HK-2 (cell line): Measurements from ENCODE around the gene TMEM60.
"Not testable (repeated sequence)": the region's sequence is repeated elsewhere in the genome, so short reads cannot be mapped to it uniquely, and the experiment has no call there.

ENCODE experiments used
- DNase-seq: peaks from one replicate; pipeline ENCODE4 v3.0.0-alpha.2; 2018; ENCODE audit not compliant: unreplicated experiment

Gene TMEM60

DNA sequence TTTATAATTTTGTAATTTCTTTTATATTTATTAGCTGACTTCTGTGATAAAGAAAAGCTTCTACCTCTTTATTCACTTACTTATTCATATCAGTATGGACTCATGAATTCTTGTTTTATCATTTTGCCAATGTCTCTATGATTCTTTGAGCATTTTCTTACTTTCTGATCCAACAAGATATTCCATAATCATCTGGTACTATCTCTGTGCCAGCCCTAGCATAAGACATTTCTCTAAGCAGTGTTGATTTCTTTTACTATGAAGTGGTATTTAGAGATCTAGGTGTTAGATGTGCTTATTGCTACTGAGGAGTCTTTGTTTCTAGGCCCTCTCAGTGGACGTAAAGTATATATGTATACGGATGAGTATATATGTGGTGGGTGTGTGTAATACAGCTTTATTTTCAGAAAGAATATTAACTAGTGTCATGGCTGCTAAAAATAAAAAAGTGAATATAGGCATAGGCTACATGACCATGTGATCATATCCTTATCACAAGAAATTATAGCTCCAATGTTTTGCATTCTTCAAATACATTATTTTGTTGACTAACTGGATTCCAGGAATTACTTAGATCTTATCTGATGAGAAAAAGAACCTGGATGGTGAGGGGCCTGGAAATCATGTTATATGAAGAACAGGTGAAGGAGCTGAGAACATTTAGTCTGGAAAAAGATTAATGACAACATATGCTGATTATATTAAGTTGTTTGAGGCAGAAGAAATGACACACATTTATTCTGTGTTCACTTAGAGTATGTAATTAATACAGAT lies 13.5 kb upstream of the TMEM60 start:
- no peak for DNase-seq

DNA sequence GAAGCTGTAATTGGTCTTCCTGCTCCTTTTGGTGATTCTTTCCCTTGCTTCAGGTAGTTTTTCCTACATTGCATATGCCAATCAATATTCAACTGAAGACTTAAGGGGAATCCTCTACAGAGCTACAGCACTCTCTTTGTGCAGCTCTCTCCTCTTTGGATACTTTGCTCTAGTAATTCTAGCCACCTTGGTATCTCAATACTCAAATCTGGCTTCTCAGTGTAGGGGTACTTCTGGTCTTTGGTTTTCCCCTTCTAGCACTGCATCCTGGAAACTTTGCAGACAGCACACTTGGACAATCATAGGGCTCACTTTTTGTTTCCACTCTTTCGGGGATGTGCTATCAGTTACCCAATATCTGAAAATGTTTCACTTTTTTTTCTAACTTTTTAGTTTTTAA lies 10.3 kb upstream of the TMEM60 start:
- DNase-seq, result no peak

GRCh38 chr7:77806425-77806824 lies 8.2 kb upstream of the TMEM60 start:
- no peak for DNase-seq

- no peak for DNase-seq
Observed at GRCh38 chr7:77802557-77803405, 4.5 kb upstream of the TMEM60 start.

GRCh38 chr7:77800730-77801129 lies 2.5 kb upstream of the TMEM60 start:
- DNase-seq, result no peak

GRCh38 chr7:77800158-77800557 lies 1.9 kb upstream of the TMEM60 start:
- DNase-seq, result no peak

DNA sequence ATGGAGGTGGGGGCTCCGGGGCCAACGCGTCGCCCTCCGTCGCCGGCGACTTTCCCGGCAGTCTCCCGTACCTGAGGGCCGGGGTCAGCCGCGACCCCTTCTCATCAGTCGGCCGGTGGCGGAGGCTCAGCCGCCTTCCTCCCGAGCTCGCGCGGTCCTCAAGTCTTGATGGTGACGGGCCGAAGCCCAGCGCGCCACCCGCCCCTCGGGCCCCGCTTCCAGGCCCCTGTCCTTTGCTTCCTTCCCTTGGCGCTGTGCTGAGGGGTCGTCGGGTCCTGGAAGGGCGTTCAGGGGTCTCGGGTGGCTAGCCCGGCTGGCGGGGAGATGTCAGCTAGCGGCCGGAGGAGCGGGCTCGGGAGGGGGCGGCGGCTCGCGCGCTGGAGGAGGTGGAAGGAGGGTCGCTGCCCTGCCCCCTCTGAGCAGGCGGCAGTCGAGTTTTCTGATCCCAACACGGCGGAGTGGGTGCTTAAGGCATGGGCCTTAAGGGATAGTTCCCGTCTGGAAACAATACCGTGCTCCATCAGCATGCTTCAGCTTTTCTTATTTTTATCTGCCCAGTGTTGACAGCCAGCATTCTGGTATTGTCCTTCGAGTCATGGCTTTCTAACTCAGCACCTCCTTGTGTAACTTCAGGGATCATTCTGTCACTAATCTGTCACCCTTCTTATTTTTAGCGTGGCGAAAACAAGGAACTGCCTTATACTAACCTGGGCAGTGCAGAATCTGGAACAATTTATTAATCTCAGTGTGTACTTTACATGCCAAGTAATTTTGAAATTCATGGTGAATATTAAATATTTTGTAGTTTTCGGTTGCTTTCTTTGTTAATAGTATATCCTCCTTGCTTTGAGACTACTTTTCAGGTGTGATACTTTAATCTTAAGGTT lies 1.1 kb upstream of the TMEM60 start:
- peak; percentile 39 for DNase-seq

DNA sequence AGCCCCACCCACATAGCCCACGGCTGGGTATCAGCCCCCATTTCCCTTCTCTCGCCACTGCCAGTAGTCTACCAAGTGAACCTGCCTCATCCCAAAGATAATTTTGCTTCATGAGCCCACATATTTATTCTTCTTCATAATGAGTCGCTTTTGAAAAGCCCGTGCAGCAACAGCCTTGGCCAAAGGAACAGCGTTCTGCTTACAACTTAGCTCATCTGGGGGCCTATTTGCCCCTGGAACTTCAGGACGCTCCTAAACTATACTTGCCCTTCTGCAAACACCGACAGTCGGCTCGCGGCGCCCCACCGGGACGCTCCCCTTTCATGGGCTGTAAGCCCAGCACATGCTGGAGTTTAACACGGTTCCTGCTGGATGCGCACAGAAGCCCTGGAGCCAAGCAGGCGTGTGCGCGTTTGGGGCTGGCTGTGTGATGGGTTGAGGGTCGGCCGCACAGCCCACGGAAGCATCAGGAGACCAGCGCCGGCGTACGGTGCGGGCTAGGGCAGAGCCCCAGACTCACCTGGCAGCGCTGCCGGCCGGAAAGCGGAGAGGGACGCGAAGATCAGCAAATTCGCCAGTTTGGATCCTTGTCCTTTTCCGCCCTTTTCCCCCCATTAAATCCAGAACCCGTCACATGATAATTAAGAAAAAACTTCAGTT lies 370 bp downstream of the TMEM60 start:
- DNase-seq, result no peak

DNA sequence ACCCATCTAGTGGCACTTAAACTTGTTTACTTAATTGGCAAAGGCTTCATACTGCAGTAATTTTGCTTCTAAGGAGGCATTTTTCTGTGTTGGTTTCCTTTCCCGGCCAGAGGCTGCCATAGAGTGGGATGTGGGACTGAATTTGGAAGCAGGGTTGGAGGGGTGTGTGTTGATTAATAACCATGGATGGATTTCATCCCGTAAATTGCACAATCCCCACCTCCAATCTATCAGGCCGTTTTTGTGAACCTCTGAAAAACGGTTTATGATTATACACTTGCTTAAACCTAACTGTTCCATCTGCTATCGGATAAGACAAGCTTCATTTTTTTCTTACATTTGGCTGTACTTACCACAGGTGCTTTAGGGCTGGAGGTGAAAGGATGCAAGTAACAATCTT lies 1.3 kb downstream of the TMEM60 start:
- no peak for DNase-seq

DNA sequence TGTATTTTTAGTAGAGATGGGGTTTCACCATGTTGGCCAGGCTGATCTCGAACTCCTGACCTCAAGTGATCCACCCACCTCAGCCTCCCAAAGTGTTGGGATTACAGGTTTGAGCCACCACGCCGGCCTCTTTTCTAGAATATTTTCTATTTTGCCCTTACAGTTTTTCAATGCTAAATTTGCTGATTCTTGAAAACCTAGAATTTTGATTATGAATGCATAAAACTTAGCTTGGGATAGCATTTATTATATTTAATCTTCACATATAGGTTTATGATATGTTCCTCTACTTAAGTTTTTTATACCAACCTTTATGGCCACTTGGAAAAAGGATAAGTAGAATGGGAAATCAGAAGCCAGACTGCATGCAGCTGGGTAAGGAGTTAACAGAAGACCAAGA lies 2.1 kb downstream of the TMEM60 start:
- DNase-seq, result no peak

GRCh38 chr7:77794000-77794399 lies 4.2 kb downstream of the TMEM60 start:
- DNase-seq, result no peak

DNA sequence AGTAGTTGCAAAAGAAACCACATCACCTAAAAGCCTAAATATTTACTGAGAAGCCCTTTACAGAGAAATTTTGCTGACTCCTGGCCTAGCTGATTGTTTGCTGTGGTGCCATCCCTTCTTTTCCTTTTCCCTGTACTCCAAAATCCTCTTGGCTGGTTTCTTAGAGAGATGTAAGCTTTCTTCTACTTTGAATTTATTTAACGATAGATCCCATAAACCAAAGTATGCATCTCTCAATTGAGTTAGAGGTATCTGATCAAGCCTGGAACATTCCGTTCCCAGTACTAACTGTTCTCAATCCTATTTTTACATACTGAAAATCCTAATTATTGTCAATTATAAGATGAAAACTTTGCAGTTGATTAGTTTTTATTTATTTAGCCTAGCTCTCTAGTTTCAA lies 6.3 kb downstream of the TMEM60 start:
- no peak for DNase-seq

DNA sequence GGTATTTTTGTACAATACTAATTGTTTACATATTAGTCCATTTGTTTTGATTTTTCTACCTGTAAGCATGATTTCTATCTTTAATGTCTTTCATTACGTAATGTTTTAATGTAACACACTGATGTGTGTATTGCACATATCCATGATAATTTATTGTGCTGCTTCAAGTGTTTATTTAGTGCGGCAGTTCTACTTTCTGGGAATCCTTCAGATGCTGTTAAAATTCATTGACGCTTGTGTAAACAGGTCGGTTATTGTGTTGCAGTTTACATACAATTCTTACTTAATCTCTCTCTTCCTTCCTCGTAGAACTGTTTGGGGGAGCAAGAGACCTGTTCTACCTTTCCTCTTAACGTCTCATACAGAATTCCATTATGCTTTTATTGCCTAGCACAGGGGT lies 6.9 kb downstream of the TMEM60 start:
- no peak for DNase-seq

- DNase-seq, result no peak
Observed at GRCh38 chr7:77788327-77788902, 9.8 kb downstream of the TMEM60 start.

DNA sequence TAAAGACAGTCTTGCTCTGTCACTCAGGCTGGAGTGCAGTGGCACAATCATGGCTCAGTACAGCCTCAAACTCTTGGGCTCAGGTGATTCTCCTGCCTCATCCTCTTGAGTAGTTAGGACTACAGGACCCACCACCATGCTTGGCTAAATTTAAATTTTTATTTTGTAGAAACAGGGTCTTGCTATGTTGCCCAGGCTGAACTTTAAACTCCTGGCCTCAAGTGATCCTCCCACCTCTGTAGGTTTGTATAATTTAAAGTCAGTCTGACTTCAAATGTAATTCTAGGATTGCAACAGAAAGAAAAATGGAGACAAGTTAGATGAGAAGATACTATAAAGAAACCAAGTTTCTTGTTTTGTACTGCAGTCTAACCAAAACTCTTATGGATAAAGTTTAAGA lies 11.5 kb downstream of the TMEM60 start:
- DNase-seq, result no peak

DNA sequence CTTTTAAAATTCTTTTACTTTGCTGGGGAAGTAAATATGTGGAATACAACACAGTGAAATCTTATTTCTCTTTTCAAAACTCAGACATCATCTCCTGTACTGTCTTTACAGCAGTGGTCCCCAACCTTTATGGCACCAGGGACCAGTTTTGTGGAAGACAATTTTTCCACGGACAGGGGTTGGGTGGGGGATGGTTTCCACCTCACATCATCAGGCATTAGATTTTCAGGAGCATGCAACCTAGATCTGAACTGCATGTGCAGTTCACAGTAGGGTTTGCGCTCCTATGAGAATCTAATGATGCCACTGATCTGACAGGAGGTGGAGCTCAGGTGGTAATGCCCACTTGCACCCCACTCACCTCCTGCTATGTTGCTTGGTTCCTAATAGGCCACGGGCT lies 12.2 kb downstream of the TMEM60 start:
- DNase-seq, result no peak

DNA sequence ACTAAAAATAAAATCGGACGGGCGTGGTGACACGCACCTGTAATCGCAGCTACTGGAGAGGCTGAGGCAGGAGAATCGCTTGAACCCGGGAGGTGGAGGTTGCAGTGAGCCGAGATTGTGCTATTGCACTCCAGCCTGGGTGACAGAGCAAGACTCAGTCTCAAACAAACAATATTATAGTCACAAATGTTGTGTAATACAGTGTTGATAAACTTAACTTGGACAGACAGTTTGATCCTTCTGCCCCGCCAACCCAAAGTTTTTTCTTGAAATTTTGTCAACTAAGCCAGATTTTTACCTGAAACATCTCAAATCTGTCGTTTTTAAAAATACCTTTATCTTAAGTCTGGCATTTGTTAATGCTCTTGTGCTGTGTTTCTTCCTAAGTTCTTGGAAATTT lies 13.8 kb downstream of the TMEM60 start:
- not testable (repeated sequence) for DNase-seq

- DNase-seq, result no peak
Observed at GRCh38 chr7:77783545-77783944, 14.7 kb downstream of the TMEM60 start.

DNA sequence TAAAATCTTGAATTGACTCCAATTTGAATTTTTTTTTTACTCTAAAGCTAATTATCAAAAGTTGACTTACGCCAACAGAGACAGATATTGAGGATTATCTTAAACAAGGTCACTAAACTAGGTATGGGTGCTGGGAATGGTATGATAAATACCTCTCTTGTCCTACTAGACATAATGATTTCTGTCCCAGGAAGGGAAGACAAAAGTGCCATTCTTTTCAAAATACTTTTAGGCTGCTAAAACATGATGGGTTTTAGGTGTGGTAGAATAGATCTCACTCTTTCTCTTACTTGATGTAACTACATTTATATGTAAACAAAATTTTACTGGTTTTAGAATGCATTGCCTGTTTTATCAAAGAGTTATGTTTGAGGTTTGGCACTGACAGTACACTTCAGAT lies 15.1 kb downstream of the TMEM60 start:
- no peak for DNase-seq

DNA sequence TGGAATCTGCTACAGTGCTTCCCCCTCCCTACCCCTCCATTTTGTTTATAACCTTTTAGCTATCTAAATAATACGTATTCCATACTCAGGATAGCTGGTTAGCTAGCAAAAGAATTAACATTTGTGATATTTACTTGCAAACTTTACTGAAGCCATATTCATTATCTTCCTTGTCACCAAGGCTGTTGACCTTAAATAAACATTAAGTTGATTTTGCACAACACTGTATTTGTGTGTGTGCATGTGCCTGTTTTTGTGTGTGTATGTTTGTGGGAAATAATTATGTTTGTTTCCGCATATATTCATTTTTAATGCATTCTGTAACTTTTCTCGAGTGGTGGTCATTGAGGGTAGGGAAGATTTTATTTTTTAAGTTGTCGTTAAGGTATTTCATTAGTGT lies 15.9 kb downstream of the TMEM60 start:
- no peak for DNase-seq

GRCh38 chr7:77778535-77778934 lies 19.7 kb downstream of the TMEM60 start:
- no peak for DNase-seq
